ENCODE results near the gene DPM2.

DPM2 gene

DNA sequence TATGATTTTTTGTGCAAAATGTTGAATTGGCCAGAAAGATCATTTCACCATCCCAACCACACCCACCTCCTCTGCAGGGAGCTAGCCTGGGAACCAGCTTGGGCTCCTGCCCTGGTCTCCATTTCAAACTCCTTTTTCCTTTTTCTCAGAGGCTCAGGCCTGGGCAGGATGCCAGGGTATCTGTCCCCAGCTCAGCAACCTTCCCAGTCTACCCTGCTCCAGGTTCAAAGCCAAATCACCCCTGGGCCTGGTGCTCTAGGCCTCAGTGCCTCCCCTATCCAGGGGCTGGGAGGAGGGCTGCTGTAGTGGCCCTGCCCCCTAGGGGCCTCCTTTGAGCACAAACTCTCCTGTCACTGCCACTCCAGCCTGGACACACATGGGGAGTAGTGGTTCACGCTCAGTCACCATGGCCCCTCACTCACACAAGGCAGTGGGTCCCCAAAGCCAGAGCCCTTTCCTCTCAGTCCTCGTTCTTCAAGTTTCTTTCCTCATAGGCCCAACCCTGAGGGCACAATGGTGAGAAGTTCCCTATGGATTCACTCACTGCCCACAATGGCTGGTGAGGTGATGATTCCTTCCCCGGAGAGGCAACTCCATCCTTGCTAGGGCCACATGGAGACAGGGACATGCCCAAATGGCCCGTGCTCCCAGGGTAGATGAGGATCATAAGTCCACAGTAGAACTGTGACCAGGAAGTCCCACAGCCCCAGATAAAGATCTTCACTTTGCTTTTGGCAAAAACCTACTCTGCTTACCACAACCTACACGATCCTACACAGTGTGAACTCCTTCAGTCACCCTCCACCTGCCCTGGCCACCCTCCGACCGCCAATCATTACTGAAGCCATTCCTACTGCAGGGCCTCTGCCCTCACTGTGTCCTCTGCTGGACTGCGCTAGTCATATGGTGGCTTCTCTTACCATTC lies 19.2 kb downstream of the DPM2 start:
- no peak for DNase-seq (ENCODE audit: low read depth, low spot score)

DNA sequence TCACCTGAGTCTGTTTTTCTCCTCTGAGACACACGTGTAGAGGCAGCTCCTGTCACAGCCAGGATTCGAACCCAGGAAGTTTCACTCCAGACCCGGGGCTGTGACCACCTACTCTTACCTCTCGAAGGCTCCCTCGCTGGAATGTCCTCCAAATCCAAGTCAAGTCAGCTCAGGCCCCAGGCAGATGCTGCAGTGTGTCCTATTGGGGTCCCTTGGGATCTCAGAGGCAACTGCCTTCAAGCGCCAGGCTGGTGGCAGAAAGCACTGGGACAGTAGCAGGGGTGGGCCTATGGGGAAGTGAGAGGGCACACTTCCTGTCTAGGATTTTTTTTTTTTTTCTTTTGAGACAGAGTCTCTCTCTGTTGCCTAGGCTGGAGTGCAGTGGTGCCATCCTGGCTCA lies 20.1 kb downstream of the DPM2 start:
- DNase-seq (ENCODE audit: low read depth, low spot score) = no peak

DNA sequence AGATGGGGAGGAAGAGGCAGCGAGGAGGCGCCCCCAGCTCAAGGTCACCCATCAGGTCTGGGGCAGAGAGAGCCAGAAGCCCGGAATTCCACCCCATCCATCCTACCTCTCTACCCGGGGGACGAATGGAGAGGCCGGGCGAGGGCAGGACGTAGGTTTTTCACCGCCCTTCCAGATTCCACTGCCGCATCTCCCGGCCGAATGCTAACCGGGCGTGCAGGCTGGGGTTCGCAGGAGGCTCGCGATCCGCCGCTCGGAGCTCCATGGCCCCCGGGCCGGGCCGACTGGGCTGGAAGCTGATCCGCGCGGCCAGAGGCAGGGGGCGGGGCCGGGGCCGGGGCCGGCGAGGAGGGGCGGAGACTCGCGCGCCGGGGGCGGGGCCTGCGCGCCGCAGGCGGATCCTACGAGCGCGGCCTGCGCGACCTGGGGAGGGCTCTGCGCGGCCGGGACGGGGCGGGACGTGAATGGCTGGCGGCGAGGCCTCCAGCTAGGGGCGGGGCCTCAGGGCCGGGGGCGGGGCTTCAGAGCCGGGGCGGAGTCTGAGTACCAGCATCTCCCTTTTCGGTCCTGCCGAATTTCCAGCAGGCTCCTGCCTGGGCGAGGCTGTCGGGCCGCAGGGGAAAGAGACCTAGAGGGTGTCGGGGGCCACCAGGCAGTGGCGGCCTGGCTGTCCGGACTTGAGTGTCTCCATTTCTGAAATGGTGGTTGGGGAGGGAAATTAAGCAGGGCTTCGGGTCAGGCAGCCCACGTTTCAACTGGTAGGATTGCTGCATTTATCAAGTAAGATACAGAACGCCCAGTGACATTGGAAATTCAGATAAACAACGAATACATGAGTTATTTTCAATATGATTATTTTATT lies 20.7 kb downstream of the DPM2 start, which contains the start of gene ST6GALNAC4:
Gene ST6GALNAC4 (minus strand): TSS at position 322 of the 862 bp plus-strand sequence. CDS start 622 bp downstream, outside the sequence.
- DNase-seq (ENCODE audit: low read depth, low spot score) = peak; percentile 79

DNA sequence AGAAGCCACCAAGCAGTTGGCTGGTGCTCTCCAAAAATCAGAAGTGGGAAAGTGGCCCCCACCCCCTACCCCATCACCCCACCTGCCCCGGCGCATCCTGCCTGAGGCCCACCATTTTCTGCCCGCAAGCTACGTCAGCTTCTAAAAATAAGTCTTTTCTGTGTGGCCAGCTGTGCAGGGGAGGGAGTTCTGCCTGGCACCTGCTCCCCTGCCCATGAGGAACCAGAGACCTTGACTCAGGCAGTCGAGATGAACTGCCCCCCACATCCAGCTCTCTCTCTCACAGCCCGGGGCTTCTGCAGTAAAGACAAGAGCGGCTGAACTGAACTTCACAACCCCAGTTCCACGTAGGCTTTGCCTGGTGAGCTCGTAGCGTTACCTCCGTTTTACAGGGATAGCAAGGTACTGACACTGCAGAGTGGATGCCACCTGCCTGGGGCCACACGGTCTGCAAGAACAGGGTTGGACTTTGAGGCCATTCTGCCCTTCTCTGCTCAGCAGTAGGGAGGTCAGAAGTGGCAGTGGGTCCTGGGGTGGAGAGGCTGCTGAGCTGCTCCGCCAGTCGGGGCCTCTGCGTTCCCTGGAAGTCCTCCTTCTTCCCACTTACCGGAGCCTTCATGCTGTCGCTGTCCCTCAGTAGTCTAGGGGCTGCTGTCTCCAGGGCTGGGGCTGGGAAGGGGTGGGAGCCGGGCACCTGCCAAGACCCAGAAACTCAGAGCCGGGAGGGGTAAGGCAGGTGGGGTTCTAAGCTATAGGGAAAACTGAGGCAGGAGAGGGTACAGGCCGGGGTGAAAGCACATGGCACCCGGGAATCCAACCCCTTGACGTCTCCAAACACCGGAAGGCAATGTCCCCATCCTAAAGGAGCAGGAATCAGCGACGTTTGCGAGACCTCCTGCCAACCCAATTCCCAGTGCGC lies 21.6 kb downstream of the DPM2 start:
- DNase-seq (ENCODE audit: low read depth, low spot score) = no peak

DNA sequence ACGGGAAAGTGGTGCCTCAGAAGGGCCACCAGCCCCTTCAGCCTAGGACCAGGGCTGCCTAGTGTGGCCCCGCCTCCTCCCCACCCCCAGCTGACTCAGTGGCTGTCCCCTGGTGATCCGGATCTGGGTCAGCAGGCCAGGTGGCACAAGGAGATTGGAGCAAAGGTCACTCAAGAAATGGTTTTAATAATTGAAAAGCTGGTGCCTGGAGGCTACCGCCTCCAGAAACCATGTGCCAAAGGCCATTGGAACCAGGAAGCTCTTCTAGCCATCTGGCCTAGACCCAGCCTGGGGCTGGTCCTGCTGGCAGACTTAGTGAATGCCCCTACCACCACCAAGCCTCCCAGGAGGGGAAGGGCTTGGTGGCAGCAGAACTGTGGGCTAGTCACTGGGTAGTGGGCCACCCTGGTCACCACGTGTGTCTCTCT lies 22.3 kb downstream of the DPM2 start:
- DNase-seq (ENCODE audit: low read depth, low spot score) = no peak

DNA sequence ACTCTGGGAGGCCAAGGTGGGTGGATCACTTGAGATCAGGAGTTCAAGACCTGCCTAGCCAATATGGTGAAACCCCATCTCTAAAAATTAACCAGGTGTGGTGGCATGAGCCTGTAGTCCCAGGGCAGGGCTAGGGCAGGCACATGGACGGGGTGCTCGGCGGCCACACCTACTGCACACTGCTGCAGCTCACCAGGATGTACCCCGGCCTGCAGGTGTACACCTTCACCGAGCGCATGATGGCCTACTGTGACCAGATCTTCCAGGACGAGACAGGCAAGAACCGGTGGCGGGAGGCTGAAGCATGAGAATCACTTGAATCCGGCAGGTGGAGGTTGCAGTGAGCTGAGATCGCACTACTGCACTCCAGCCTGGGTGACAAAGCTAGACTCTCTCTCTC lies 24.0 kb downstream of the DPM2 start:
- no peak for DNase-seq (ENCODE audit: low read depth, low spot score)

DNA sequence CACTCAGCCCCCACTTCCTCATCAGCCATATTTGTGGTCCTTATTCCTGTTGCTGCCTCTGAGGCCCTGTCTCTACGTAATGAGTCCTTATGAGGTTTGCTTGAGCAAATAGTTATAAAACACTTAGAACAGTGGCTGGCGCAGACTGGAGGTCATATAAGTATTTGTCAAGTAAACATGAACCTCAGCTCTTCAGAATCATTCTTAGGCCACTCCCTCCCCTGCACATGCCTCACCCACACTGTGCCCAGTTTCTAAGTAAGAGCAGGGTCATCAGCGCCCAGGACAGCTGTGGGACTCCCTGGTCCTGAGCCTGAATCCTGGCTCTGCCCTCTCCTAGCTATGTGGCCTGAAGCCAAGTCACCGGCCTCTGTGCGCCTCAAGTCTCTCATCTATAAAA lies 24.8 kb downstream of the DPM2 start:
- DNase-seq (ENCODE audit: low read depth, low spot score) = no peak

DNA sequence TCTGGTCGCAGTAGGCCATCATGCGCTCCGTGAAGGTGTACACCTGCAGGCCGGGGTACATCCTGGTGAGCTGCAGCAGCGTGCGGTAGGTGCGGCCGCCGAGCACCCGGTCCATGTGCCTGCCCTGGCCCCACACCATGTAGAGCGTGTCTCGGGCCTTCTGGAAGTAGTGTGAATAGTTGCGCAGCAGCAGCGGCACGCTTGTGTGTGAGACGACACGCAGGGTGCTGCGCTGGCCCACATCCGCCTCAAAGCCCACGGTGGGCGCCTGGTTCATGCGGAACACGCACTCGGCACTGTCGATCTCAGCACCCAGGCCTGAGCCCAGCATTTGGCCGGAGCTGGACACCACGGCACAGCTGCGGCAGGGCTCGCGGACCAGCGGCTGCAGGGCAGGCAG lies 25.4 kb downstream of the DPM2 start:
- DNase-seq (ENCODE audit: low read depth, low spot score) = no peak

DNA sequence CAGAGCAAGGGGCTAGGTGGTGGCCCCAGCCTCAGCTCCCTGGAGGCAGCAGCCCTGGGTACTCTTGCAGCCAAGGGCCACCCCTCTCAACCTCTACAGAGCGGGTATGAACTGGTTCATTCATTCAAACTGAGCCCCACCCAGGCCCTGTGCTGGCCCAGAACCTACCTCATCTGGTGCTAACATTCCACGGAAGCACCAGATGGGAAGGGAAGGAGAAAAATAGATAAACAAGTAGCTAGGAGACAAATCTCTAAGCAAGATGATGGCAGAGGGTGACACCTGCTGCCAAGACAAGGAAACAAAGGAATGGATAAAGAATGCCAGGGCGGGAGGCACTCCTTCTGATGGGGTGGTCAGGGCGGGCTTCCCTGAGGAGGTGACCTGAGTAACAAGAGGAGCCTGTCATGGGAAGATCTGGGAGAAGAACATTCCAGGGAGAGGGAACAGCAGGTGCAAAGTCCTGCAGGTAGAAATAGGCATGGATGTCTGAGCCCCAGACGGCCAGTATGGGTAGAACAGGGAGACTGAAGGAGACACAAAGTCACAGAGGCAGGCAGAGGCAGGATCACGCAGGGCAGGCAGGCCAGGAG lies 26.9 kb downstream of the DPM2 start:
- DNase-seq (ENCODE audit: low read depth, low spot score) = no peak

DNA sequence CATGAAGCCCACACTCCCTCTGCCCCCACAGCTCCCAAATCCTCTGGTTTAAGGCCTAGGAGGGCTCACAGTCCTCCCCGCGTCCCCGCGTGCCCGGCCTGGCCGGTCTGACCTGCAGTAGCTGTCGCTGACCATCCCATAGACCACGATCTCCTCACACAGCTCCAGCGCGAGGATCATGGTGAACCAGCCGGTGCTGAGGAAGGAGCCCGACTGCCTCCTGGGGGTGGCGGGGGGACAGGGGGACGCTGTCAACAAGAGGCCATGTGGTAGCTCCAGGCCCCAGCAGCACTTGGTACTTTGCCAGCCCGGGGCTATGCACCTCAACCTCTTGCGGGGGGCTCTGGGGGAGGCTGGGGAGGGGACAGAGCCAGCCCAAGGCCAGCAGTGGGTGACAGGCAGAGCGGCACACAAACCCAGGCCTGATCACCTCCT lies 27.8 kb downstream of the DPM2 start:
- DNase-seq (ENCODE audit: low read depth, low spot score) = no peak

DNA sequence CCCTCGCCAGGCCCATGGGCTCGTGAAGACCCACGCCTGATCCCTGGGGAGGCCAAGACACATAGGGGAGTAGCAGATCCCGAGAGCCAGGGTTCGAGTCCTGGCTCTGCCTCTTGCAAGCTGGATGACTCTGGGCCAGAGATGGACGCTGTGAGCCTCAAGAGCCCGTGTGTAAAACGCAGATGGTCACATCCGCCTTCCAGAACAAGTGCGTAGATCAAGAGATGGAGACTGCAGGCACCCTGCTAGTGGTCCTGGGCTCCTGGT lies 29.1 kb downstream of the DPM2 start:
- no peak for DNase-seq (ENCODE audit: low read depth, low spot score)

DNA sequence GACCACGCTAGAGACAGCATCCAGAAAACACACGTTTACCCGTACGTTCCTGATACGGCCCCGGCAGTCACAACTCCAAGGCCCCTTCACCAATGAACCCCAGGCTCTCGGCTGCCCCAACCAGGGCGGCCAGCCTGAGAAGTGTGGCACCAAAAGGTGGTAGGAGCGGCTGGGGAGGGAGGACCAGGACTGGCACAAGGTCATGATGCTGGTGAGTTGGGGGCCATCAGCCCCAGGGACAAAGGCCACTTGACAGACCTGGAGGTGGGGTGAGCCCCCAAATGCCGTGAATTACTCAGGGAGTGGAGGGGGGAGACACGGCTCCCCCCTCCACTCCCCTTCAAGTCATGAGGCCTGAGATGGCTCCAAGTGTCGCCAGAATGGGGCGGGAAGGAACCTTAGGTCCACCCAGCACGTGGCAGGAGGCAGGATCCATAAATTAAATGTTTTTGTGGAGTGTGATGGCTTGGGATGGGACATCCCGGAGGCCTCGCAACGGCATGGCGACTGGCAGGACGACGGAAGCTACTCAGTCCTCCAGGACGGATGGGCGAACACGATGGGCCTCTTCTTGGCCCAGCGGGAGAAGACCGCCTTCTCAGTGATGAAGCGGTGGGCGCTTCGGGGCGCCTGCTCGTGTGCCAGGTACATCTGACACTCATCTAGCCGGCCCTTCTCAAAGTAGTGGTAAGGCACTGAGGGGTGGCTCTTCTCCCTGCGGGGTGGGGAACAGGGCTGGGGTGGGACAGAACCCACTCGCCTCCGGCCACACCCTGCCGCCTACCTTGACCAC lies 29.6 kb downstream of the DPM2 start:
- no peak for DNase-seq (ENCODE audit: low read depth, low spot score)

DNA sequence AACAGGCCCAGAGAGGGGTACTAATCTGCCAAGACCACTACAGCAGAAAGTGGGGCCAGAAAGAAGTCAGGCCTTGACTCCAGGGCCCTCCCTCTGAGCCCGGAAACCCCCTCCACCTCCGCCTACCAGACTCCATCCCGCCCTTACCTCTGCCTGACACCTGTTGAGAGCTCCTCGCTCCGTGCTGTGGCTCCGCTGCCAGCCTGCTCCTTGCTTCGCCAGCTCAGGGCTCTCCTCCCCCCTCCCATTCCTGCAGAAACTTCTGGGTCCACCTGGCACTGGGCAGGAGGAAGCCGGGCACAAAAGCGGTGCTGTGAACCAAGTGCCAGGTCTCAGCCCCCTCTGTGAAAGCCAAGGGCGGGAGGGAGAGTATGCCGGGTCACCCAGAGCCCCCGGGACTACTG lies 31.9 kb downstream of the DPM2 start:
- DNase-seq (ENCODE audit: low read depth, low spot score) = no peak

DNA sequence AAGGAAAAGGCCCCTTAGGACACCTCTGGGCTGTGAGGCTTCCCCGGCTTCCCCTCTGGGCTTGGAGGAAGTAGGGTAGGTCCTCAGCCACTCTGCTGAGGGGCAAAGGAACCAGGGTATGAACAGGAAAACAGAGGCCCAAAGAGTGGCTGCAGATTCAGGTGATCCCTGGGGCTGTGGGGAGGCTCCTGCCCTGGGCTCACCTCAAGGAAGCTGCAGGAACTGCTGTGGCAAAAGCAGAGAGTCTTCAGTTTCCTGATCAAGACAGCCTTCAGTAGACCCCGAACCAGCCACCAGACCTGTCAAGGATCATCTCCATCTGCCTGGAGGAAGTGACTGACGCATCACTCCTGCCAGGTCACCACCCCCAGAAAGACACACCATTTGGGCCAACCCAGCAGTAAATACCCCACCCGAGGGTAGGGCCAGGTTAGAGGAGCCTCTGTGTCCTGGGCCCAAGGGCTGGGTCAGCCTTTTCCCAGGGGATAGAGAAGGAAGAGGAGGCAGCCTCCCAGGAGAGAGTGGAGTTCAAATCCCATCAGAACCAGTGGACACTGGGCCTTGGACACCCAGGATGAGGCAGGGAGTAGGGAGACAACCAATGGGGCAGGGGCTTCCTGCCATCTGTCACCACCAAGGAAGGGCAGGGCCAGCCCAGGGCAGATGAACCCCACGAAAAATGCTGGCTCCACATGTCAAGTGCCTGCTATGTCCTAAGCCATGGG lies 32.5 kb downstream of the DPM2 start:
- DNase-seq (ENCODE audit: low read depth, low spot score) = no peak

DNA sequence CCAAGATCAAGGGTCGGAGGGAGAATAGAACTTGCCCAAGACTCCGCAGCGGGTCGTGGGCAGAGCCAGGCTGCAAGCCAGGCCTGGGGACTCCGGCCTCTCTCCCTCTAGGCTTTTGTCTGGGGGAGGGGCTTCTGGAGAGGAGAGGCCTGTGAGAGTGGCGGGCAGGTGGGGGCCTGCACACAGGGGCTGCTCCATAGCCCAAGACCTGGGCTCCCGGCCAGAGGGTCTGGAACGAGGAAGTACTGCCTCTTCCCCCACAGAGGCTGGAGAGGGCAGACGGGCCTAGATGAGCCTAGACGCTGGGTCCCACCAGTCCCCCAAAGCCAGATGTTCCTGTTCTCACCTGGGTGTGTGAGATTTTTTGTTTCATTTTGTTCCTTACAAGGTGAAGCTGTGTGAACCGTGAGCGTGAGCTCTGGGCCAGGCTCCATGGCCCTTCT lies 33.1 kb downstream of the DPM2 start:
- DNase-seq (ENCODE audit: low read depth, low spot score) = no peak

DNA sequence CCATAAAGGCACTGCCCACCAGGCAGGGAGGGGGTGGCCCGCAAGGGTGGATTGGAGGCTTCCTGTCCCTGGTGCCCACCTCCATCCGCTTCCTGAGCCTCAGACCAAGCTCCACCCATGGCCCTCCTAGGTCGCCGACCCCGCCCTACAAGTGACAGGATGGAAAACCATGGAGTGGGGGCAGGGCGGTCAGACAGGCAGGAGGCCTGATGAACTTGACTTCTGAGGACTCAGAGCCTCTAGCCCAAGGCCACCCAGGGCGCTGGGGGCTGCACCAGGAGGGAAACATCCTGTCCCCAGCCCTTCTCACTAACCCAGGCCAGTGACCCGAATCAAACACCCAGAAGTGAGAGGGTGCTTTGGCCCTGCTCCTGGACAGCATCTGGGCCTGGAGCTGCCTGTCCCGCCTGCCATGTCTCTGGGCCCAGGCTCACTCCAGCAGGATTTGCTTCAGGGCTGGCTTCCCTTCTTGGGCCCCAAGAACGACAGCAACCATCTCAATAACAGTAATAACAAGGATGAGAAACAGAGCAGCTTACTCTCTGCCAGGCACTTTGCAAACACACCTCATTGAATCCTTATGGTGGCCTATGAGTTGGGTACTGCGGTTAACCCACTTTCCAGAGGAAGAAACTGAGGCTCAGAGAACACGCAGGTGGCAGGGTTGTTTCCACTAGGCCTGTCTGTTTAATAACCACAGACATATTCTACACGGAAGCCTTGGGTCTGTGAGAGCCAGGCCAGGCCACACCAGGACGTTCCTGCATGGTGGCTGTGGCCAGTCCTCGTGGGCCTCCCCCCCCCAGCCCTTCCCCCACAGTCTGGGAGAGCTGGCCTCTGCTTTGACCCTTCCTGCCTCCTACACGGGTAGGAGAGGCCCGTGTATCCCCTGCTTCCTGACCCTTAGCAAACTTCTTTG lies 33.8 kb downstream of the DPM2 start:
- no peak for DNase-seq (ENCODE audit: low read depth, low spot score)

DNA sequence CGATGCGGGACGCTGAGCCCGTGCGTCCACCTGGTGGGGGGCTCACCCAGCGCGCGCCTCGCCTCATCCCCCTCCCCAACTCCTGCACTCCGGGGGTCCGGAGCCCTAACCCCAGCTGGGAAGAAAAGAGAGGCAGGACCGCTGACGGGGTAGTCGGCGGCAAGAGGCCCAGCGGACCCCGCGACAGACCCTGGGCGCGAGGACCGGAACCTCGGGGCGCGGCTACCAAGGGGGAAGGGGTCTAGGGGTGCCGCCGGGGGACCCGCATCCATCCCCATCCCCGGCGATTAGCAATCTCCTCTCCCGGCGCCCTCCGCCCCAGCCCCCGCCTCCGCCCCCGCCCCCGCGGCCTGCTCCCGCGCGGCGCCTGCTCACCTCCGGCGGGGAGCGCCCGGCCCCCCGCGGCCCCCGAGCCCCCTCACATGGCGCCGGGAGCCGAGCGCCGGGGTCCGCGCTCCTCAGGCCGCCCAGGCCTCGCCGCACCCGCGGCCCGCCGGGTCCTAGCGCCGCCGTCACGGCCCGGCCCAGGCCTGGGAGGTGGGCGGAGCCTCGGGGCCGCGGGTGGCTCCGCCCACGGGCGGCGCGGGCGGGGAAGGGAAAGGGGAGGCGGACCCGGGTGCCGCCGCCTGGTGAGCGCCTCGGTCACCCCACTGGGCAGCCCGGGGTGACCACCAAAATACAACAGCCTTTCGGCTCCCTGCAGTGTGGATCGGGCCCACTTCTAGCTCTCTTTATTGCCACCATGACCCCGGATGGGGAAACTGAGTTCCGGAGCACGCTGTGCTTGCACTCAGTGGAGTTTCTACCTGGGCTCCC lies 38.3 kb downstream of the DPM2 start, which contains the start of gene ST6GALNAC6:
Gene ST6GALNAC6 (minus strand): TSS at position 476 of the 816 bp plus-strand sequence. CDS start 1,622 bp downstream, outside the sequence.
- DNase-seq (ENCODE audit: low read depth, low spot score) = no peak

Measured in smooth muscle cell of the brain vasculature (primary cell).